ENCODE results near the gene CD63. TPM values are rescaled to one million over a fixed set of nuclear protein-coding genes. Genes with fewer than 3 reads are reported as not detected.

CD63 gene
- total and polyA plus RNA-seq, 2 donors (not counting 1 experiment from before 2014, with no cell fraction given): 2,890 to 3,424 TPM

DNA sequence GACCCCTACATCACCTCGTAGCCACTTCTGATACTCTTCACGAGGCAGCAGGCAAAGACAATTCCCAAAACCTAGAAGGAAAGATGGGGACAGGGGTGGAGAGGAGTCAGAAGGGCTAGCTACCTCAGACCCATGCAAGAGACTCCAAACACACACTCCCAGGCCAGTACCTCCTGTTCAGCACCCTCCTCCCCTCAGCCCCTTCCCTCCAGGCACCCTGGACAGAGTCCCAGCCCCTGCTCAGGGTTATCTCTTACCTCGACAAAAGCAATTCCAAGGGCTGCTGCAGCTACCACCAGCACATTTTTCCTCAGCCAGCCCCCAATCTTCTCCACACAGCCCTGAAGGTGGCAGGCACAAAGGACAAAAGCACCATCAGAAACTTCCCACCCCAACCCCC, 3.3 kb downstream of the CD63 start:
- no peak for TF ChIP-seq EZH2 (IDR thresholded peaks at IDR 0.05; ENCODE audit: low read length, missing control alignments)
- H3K4me3 ChIP-seq (replicated peaks in 1 of 4; ENCODE audit: control extremely low read depth in 1 of 4, insufficient read depth in 1 of 4, low read depth in 3 of 4, low read length in 4 of 4): peak overlapping the region in 3 of 4 experiments; percentile 21 to 80 (median 38)
- no peak overlapping the region for H3K27ac ChIP-seq (ENCODE audit: insufficient read depth, low read length)
- no peaks in the 10 kb centered on the region for H3K27me3 ChIP-seq (ENCODE audit: control insufficient read depth, insufficient read depth, low read length)
- DNase-seq (ENCODE audit: low read depth in 2 of 2): no peak
- H4K20me1 ChIP-seq (ENCODE audit: control insufficient read depth, extremely low read depth, insufficient read depth, low read length): no peaks in the 10 kb centered on the region
- H3K79me2 ChIP-seq (ENCODE audit: control insufficient read depth, insufficient read depth, low read length): peaks cover 52% of the 10 kb centered on the region
- no peak overlapping the region for H2AFZ ChIP-seq (ENCODE audit: low read length)
- H3K4me2 ChIP-seq (ENCODE audit: extremely low read depth, insufficient read depth, low read length): peak overlapping the region; percentile 98
- H3K36me3 ChIP-seq (ENCODE audit: control insufficient read depth, insufficient read depth, low read length): peaks cover 19% of the 10 kb centered on the region
- H3K4me1 ChIP-seq (ENCODE audit: control insufficient read depth, extremely low read depth, insufficient read depth, low read length): peaks cover 36% of the 10 kb centered on the region
- H3K9ac ChIP-seq (ENCODE audit: insufficient read depth, low read length): no peak overlapping the region
- H3K9me3 ChIP-seq (ENCODE audit: control insufficient read depth, insufficient read depth, low read depth, low read length): no peaks in the 10 kb centered on the region

DNA sequence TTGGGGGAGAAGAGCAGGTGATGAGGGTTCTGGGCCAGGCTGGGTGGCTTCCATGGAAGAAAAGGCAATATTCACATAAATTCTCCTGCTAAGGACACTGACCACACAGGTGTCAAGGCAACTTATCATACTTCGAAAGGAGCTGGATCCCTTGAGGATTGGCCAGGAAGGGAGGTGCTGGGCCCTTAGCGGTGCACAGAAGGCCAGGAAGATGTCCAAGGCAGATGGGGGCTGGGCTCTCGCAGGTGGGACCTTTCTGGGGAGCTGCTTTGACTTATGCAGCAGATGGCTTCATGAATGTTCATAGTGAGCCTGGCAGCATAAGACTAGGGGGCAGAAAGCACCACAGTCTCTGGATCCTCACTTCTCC, 3.9 kb downstream of the CD63 start:
- H3K36me3 ChIP-seq (ENCODE audit: control insufficient read depth, insufficient read depth, low read length): peaks cover 19% of the 10 kb centered on the region
- no peak overlapping the region for H3K9ac ChIP-seq (ENCODE audit: insufficient read depth, low read length)
- no peak for DNase-seq (ENCODE audit: low read depth in 2 of 2)
- H2AFZ ChIP-seq (ENCODE audit: low read length): no peak overlapping the region
- H3K27me3 ChIP-seq (ENCODE audit: control insufficient read depth, insufficient read depth, low read length): no peaks in the 10 kb centered on the region
- H4K20me1 ChIP-seq (ENCODE audit: control insufficient read depth, extremely low read depth, insufficient read depth, low read length): no peaks in the 10 kb centered on the region
- H3K79me2 ChIP-seq (ENCODE audit: control insufficient read depth, insufficient read depth, low read length): peaks cover 49% of the 10 kb centered on the region
- H3K4me1 ChIP-seq (ENCODE audit: control insufficient read depth, extremely low read depth, insufficient read depth, low read length): peaks cover 35% of the 10 kb centered on the region
- peak overlapping the region; percentile 16 for H3K27ac ChIP-seq (ENCODE audit: insufficient read depth, low read length)
- H3K4me3 ChIP-seq (replicated peaks in 1 of 4; ENCODE audit: control extremely low read depth in 1 of 4, insufficient read depth in 1 of 4, low read depth in 3 of 4, low read length in 4 of 4): peak overlapping the region in 1 of 4 experiments; percentile 80
- TF ChIP-seq, protein P1, sequence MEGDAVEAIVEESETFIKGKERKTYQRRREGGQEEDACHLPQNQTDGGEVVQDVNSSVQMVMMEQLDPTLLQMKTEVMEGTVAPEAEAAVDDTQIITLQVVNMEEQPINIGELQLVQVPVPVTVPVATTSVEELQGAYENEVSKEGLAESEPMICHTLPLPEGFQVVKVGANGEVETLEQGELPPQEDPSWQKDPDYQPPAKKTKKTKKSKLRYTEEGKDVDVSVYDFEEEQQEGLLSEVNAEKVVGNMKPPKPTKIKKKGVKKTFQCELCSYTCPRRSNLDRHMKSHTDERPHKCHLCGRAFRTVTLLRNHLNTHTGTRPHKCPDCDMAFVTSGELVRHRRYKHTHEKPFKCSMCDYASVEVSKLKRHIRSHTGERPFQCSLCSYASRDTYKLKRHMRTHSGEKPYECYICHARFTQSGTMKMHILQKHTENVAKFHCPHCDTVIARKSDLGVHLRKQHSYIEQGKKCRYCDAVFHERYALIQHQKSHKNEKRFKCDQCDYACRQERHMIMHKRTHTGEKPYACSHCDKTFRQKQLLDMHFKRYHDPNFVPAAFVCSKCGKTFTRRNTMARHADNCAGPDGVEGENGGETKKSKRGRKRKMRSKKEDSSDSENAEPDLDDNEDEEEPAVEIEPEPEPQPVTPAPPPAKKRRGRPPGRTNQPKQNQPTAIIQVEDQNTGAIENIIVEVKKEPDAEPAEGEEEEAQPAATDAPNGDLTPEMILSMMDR (conservative IDR thresholded peaks at IDR 0.05 in 1 of 2, IDR thresholded peaks at IDR 0.05 in 1 of 2; ENCODE audit: low read depth in 1 of 2, low read length in 2 of 2): no peak
- TF ChIP-seq EZH2 (IDR thresholded peaks at IDR 0.05; ENCODE audit: low read length, missing control alignments): no peak
- H3K9me3 ChIP-seq (ENCODE audit: control insufficient read depth, insufficient read depth, low read depth, low read length): no peaks in the 10 kb centered on the region
- peak overlapping the region; percentile 98 for H3K4me2 ChIP-seq (ENCODE audit: extremely low read depth, insufficient read depth, low read length)

DNA sequence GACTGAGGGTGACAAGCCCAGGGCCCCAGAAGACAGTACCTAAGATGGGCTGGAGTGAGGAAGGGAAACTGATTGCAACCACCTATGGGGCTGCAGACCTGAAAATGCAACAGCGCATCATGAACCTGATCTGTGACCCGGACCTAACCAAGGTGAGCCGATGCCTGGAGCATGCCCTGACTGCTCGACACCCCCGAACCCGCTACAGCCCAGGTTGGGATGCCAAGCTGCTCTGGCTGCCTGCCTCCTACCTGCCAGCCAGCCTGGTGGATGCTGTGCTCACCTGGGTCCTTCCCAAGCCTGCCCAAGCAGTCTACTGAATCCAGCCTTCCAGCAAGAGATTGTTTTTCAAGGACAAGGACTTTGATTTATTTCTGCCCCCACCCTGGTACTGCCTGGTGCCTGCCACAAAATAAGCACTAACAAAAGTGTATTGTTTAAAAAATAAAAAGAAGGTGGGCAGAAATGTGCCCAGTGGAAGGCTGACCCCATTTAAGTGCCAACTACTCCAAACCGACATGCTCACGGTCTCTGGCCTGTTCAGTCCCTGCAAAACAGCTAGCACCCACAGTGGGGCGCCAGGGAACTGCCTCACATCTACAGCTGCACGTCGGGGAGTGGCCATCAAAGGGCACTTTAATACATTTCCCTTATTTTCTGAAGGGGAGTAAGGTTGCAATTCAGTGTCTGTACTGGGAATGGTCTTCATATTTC, 4.4 kb downstream of the CD63 start:
- peak; percentile 60 to 78 for DNase-seq (ENCODE audit: low read depth in 2 of 2)
- Histone ChIP-seq H4K20me1 (ENCODE audit: control insufficient read depth, extremely low read depth, insufficient read depth, low read length) (no peaks in the 10 kb centered on the region), H3K9me3 (ENCODE audit: control insufficient read depth, insufficient read depth, low read depth, low read length) (no peaks in the 10 kb centered on the region)

More for the DNA sequence above, 4.4 kb downstream of the CD63 start:
- H3K9ac ChIP-seq (ENCODE audit: insufficient read depth, low read length): no peak overlapping the region
- TF ChIP-seq, protein P1 (conservative IDR thresholded peaks at IDR 0.05 in 1 of 2, IDR thresholded peaks at IDR 0.05 in 1 of 2; ENCODE audit: low read depth in 1 of 2, low read length in 2 of 2): peak; percentile 71 to 75
- TF ChIP-seq EZH2 (IDR thresholded peaks at IDR 0.05; ENCODE audit: low read length, missing control alignments): no peak
- H3K36me3 ChIP-seq (ENCODE audit: control insufficient read depth, insufficient read depth, low read length): peaks cover 19% of the 10 kb centered on the region
- peaks cover 40% of the 10 kb centered on the region for H3K4me1 ChIP-seq (ENCODE audit: control insufficient read depth, extremely low read depth, insufficient read depth, low read length)
- no peak overlapping the region for H2AFZ ChIP-seq (ENCODE audit: low read length)
- peaks cover 49% of the 10 kb centered on the region for H3K79me2 ChIP-seq (ENCODE audit: control insufficient read depth, insufficient read depth, low read length)
- H3K4me2 ChIP-seq (ENCODE audit: extremely low read depth, insufficient read depth, low read length): peak overlapping the region; percentile 98
- peak overlapping the region in 1 of 4 experiments; percentile 80 for H3K4me3 ChIP-seq (replicated peaks in 1 of 4; ENCODE audit: control extremely low read depth in 1 of 4, insufficient read depth in 1 of 4, low read depth in 3 of 4, low read length in 4 of 4)
- H3K27ac ChIP-seq (ENCODE audit: insufficient read depth, low read length): peak overlapping the region; percentile 31
- H3K27me3 ChIP-seq (ENCODE audit: control insufficient read depth, insufficient read depth, low read length): no peaks in the 10 kb centered on the region
